Activated CD4-positive, CD25-positive, alpha-beta regulatory T cell treated with anti-CD3 and anti-CD28 coated beads, Interleukin-2, amount 50 U/mL, for 72 hours (primary cell): ENCODE data around the gene HAAO.
"Not testable (repeated sequence)": the region's sequence is repeated elsewhere in the genome, so short reads cannot be mapped to it uniquely, and the experiment has no call there.

ENCODE experiments used
- DNase-seq: peaks from one replicate; pipeline ENCODE4 v3.0.0; 2021

HAAO gene

DNA sequence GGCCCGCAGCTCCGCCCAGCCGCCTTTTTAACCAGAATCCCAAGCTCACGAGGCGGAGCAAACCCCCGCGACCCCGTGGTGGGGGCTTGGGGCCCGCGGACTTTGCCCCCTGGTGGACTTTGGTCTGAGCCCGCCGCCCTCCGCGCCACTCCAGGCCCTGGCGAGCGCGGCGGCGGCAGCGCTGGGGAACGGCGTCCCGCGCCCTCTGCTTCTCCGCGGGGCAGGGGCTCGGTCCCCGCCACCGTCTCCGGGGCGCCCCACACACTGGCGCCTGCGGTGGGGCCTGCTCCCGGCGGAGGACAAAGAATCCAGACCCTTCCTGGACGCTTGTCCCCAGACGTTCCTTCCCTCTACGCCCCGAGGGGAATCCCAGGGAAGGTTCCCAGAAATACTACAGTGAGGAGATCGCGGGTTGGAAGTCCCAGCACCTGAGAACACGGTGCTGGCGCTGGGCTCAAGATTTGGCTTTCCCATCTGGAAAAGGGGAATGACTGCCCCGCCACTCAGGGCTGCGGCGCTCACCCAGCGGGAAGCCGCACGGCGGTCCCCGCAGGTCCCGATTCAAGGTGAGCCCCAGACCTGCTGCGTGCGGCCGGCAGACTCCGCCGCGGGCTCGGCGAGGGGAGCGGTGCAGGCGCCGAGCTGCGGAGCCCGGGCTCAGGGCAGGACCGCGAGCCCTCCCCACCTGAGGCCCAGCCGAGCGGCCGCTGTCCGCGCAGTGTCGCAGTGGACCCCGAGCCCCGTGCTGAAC is at the start of gene HAAO:
Gene HAAO (minus strand): TSS at position 1 of the 751 bp plus-strand sequence. CDS start 47 bp downstream, outside the sequence.
- DNase-seq: no peak

DNA sequence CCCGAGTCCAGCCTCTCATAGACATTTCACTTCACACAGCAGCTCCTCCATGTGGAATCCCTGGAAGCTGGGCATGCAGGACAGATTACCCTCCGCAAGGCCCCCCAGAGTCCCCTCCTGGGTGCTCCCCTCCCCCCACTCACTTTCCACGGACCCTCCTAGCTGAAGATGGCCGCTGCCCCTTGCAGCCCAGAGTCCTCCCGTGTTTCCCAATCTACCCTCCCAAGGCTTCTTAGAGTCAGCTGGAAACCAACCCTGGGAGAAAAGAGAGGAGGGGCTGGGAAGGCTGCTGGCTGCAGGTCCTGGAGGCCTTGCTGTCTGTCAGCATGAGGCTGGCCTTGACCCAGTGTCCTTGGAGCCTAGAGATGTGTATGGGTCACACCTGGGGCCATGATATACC is 49.0 kb upstream of the HAAO start:
- no peak for DNase-seq

DNA sequence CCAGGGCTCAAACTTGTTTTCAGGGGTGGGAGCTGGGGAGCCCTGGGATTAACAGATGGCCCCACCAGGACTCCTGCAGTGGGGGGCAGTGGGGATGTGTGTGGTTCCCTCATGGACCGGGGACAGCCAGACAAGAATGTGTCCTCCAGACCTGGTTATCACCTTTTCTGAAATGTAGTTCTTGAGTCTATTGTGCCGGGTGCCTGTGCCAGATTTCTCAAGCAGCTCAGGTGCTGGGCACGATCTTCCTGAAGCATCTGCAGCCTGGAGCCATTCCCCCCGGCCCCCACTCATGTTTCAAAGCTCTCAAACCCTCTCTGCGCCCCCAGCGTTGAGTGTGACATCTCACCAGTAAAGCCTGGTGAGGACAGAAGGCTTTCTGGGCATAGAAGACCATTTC is 48.4 kb upstream of the HAAO start:
- DNase-seq: no peak

DNA sequence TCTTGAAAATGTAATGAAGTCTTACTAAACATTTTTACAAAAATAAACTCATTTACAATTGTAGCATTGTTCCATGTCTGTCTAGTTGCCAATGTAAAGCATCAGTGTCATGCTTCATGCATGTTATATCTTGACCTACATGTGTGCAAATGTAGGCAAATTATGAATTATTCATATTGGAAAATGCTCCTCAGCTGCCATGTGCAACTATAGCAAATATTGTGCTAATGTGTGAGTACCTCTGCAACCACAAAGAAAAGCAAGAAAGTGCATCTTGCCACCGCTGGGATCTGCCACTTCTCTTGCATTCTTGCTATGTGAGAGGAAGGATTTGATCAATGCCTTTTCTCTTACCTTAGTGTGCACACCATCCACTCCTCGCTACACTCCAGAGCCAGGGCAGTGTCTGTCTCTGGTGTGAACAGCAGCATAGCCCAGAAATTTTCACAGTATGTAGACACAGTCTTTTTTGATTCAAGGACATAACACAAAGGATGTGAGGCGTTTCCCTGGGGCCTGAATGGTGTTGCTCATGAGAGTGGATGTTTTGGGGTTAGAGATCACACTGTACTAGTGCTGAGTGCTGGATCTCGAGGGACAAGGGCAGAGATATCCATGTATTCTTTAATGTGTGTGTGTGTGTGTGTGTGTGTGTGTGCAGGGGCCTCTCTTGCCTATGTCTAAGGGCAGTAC is 47.6 kb upstream of the HAAO start:
- DNase-seq: no peak

DNA sequence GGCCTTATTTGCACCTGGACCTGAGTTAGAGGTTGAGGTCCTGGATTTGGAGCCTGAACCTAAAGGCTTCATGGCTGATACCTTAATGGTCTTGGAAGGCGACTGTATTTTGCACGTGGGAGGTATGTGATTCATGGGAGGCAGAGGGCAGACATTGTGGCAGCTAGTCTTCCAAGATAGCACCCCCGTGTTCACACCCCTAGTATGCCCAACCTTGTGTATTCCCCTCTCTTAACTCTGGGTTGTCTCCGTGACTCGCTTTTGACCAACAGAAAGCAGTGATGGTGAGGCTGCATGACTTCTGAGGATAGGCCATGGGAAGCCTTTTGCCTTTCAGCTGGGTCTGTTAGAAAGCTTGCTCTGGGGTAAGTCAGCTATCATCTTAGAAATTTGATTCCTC is 45.8 kb upstream of the HAAO start:
- no peak for DNase-seq

DNA sequence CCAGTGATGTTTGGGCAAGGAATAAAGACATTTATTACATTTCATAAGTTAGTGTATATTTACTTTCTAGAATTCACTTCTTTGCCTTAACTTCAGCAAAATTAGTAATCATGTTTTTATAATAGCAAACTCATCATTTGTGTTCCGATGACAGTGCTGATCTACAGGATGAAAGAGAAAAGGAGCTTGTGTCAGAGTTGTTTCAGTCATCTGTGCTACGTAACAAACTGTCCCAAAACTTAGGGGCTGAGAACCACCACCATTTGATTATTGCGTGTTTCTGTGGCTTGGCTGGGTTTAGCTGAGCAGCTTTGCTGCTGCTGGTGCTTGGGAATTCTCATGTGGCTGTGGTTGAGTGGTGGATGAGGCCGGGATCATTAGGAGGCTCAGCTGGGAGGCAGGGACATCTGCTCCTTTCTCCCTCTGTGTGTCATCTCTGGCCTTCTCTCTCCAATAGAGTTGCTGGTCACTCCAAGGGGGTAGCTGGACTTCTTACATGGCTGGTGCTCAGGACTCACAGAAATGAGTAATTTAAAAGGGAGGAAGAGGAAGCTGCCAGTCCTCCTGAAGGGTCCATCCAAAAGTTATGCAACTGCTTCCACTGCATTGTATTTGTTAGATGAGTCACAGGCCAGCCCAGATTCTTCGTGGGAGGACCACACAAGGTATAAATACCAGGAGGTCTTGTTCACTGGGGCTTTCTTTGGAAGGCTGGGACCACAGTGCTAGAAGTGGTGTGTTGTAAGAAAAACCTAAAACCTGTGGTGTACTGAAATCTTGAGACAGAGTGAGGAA is 43.4 kb upstream of the HAAO start:
- no peak for DNase-seq

DNA sequence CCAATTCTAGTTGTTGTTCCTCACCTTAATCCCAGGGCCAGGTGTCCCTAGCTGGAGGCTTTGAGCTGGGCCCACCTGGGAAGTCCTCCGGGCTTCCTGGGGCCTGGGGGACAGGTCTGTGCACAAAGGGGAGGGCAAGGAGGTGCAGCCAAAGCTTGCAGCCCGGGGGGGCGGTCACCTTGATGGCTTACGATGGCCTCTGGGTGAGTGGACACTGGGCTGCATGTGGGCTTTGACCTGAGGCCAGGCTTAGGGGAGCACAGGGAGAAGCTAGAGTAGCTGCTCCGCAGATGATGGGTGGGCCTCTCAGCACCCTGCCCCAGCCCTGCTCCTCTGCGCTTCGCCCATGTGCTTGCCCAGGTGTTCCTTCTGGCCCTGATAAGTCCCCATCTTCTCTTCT is 41.8 kb upstream of the HAAO start:
- no peak for DNase-seq

DNA sequence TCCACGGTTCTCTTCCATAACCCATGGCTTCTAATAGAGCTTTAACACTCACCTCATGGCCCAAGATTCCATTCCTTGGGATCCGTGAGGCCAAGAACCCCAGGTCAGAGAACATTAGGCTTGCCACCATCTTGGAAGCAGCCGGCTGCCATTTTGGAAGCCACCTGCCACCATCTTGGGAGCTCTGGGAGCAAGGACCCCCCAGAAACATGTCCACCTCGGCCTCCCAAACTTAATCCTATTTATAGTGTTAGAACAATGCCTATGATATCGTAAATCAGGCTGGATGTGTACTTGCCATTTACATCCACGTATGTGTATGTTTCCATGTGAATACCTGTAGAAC is 39.9 kb upstream of the HAAO start:
- DNase-seq: no peak

DNA sequence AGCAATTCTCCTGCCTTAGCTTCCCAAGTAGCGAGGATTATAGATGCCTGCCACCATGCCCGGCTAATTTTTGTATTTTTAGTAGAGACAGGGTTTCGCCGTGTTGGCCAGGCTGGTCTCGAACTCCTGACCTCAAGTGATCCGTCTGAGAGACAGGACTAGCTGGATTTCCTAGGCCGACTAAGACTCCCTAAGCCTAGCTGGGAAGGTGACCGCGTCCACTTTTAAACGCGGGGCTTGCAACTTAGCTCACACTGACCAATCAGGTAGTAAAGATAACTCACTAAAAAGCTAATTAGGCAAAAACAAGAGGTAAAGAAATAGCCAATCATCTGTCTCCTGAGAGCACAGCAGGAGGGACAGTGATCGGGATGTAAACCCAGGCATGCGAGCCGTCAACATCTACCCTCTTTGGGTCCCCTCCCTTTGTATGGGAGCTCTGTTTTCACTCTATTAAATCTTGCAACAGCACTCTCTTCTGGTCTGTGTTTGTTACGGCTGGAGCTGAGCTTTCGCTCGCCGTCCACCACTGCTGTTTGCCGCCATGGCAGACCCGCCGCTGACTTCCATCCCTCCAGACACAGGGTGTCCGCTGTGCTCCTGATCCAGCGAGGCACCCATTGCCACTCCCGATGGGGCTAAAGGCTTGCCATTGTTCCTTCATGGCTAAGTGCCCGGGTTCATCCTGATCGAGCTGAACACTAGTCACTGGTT is 39.3 kb upstream of the HAAO start:
- DNase-seq: not testable (repeated sequence)

DNA sequence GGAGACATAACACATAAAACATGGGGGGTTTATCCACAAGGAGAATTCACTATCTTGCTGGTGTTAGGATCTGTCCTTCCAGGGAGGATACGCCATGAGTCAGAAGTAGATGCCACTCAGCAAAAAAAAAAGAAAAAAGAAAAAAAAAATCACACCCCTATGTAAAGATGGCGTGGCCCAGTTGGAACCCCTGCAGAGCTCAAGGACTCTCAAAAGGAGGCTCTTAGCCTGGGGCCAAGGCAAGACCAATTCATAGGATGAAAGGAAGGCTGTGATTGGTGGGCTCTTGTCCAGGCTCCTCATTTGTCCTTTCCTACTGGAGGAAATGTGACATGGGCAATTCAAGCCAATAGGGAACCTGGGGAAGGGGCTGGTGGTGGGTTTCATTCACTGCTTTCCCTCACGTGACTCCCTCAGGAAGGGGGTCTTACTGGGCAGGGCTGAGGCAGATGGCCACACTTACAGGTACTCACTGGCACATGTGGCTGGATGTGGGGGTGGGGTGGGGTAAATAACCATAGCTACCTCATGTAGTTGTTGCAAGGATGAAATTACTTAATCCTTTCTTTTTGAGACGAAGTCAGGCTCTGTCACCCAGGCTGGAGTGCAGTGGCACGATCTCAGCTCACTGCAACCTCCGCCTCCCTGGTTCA is 38.7 kb upstream of the HAAO start:
- no peak for DNase-seq

DNA sequence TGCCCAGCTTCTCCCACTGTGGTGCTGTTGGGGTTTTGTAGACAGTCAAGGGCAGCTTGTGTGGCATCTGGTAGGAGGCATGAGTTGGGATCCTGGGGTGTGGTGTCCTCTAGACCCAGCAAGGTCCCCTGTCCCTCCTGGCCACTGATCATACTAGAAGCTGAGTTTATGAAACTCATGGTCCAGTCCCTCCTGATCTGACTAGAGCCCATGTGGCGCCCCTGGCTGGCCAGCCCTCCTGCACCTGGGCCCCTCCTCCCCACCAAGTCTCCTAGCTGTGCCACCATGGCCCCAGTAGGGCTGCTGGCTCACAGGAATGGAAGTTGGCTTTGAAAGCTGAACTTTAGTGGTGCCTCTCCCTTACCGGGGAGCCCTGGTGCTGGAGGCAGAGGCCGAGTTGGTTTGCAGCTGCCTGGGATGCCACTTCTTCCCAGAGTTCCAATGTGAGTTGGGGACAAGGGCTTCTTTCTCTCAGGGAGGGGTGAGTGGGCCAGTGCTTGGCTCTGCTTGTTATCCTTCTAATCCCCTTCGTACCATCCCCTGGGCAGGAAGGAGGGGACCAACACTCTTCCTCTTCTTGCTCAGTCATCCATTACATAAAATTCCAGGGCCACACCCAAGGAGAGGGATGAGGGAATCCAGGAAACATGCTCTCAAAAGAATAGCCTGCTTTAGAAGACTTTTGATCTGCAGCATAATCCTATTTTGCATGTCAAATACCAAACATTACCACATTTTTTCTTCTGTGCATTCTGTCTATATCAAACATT is 37.5 kb upstream of the HAAO start:
- no peak for DNase-seq

DNA sequence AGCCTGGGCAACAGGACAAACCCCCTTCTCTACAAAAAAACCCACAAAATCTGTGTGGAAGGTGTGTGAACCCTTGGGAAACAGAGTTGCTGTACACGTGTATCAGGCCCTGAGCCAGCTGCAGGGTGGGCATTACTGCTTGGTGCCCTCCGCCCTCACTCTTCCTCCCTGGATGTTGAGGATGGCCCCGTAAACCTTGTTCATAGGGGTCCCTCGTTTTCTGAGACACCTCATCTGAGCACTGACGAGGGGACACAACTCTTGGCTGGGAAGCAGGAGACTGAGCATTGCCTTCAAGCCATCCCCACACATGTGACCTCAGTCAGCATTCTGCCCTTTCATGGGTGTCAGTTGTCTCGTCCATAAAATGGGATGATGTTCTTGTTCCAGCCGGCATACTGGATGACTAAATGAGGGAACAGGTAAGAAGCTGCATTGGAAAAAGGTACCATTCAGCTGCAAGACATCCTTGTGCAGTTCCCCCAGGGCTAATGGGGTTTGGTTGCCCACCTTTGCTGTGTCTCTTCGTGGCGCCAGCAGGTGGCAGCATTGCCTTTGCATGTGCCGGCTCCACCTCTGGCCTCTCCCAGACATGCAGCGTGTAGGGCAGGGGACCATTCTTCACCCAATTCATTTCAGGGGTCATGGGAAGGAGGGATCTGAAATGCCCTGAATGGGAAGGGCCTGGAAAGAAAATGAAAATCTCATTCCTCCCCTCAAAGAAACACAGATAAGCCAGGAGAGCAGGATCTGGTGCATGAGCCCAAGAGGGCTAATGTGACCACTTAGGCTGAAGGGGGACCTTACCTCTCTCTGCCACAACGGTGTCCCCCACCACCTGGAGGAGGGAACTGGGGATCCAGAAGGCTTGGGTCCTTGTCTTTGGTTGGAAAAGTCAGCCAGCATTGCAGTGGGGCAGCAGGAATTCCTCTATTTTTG is 36.4 kb upstream of the HAAO start:
- peak; percentile 68 for DNase-seq

DNA sequence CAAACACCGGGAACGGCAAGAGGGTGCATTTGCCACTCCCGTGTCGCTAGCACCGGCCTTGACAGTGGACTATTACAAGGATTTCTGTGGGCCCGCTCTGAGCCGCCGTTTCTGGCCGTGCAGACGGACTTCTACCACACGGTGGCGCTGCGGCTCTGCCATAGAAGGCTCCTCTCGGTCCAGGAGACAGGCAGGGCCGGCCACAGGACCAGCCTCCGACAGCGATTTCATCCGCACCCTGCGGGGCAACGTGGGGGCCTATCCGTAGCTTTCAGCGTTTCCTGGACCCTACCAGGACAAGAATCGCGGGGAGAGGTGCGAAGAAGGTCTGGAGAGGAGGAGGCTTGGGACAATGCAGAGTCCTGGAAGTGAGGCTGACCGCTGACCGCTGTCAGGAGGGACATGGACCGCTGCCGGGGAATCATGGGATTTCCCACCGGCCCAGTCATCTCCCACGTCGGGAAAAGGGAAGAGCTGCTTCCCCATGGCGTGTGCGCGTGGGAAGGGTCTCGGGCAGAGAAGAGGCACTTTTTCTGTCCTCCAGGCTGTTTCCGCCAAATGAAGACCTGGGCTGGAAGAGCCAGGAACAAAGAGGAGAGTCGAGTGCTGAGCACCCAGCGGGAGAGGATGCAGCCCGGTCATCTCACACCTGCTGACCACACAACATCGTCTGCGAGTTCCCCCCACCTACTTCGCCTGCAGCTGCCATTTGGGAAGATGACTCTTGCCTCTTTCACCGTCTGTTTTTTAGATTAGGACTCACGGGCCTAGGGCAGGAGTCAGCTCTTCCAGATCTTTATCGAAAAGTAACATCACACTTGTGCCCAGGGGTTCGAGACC is 35.5 kb upstream of the HAAO start:
- DNase-seq: peak; percentile 88

DNA sequence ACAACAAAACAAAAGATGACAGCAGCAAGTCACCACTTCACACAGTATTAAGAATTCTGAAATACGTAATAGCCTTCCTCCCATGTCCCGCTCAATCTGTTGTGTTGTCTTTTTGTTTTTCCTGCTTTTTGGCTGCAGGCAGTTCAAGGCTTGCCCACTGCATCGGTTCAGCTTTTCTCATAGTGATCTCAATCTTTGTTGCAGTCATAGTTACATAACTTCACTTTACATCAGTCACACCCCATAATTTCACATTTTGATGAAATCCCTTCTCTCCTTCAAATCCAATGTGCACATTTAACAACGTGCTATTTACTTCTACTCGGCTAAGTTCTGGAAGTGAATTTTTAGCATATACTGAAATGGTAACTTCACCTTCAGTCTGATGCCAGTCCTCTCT is 33.8 kb upstream of the HAAO start:
- no peak for DNase-seq

DNA sequence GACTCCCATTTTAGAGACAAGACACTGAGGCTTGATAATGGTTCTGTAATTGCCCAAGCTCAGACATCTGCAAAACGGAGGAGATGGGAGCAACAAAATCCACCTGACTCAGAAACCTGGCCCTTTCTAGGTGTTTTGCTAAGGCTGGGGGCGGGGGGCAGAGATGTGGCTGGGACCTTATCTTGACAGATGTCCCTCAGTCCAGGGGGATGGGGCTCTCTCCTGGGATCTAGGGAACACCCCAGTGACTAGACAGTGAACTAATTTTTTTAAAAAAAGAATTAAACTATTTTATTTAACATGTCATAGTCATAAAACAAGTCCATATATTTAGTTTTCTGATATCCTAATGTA is 32.0 kb upstream of the HAAO start:
- DNase-seq: no peak

DNA sequence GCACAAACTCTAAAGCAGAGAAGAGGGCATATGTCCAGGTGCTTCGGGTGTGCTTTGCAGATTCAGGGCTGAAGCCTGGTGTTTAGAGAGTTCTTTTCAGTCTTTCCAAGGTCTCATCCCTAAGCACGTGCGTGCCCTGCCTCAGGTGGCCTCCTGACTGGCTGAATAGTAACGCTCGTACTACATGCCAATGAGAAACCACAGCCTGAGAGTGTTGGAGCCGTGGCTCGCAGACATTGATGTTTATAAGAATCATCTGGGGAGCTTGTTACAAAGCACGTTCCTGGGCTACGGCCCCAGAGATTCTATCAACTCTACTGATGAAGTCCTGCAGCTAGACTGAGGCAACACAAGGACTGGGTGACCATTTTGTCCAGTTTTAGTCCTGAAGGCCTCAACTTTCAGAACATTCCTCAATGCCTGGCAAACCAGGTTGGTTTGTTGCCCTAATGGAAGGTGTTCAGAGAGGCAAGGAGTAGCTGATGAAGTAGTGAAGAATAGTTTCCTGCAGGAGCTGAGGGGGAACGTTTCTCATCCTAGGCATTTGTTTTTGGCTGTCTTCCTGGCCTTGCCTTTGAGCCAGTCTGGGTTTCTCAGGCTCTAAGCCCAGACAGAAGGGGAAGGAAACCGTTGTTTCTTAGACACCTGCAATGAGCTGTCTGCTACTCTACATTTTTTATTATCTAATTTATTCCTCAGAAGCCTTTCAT is 31.5 kb upstream of the HAAO start:
- no peak for DNase-seq

DNA sequence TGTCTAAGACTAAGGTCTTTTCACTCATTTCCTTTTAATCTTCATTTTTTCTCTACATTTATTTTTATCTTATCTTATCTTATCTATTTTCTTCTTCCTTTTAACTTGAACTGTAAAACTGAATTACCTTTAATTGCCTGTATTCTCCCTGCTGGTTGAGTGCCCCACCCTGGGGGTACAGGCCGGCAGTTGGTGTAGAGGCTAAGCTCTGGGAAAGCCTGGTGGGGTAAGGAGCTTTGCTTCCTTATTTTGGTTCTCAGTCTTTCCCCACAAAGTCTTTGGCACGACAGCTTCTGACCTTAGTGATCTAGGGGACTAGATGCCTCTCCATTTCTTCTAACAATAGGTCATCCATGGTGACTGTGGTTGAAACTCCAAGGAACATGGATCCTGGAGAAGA is 26.8 kb upstream of the HAAO start:
- DNase-seq: no peak

DNA sequence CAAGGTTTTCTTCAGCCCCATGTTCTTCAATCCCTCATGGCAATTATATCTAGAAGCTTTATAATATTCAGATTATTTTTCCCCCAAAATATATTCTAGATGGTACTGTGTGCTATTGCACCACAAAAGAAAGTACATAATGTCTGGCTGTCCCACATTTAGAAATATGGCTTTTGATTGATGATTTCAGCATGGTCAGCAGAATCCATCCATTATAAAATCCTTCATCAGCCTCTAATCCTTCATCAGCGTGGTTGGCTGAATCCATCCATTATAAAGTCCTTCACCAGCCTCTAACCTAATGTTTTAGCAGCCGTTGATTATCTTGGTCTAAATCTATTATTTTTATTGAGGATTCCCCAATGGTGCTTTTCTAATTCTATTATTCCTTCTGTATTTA is 23.3 kb upstream of the HAAO start:
- no peak for DNase-seq

DNA sequence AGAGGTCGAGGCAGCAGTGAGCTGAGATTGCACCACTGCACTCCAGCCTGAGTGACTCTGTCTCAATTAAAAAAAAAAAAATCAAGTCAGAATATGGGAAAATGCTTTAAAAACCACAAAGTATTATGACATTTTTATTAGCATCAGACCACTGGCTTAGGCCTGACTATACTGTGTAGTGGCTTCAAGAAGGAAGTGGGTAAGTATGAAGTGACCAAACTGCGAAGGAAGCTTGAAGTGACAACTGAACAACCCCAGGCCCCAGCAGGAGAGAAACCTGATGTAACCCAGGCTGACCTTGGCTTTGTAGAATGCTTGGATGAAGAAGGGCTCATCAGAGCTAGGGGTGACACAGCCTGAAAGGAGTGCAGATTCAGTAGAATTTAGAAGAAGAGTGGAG is 21.4 kb upstream of the HAAO start:
- no peak for DNase-seq
